NB4 (cell line): Measurements from ENCODE around the gene PEMT.

Experiments used
- POLR2A ChIP-seq: IDR thresholded peaks from 2 replicates; pipeline ENCODE4 v1.6.1; 2011; ENCODE audit warnings: mild to moderate bottlenecking; ENCODE audit not compliant: insufficient read length; ENCODE audit errors: extremely low read depth
- TF ChIP-seq, protein P1 (sequence below): IDR thresholded peaks from one replicate; pipeline ENCODE4 v1.5.1; 2012; ENCODE audit warnings: low read depth, low read length

- TF ChIP-seq, protein P1, sequence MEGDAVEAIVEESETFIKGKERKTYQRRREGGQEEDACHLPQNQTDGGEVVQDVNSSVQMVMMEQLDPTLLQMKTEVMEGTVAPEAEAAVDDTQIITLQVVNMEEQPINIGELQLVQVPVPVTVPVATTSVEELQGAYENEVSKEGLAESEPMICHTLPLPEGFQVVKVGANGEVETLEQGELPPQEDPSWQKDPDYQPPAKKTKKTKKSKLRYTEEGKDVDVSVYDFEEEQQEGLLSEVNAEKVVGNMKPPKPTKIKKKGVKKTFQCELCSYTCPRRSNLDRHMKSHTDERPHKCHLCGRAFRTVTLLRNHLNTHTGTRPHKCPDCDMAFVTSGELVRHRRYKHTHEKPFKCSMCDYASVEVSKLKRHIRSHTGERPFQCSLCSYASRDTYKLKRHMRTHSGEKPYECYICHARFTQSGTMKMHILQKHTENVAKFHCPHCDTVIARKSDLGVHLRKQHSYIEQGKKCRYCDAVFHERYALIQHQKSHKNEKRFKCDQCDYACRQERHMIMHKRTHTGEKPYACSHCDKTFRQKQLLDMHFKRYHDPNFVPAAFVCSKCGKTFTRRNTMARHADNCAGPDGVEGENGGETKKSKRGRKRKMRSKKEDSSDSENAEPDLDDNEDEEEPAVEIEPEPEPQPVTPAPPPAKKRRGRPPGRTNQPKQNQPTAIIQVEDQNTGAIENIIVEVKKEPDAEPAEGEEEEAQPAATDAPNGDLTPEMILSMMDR = no peak
- no peak for TF ChIP-seq POLR2A
Measured at GRCh38 chr17:17587614-17588337, 3.7 kb downstream of the PEMT start.
